CD4-positive, alpha-beta T cell treated with Interleukin-12 subunit alpha and Interleukin-12 subunit beta, for 1 hour (primary cell): Measurements from ENCODE around the gene ARMH4.

ENCODE experiments used
- DNase-seq: peaks from one replicate; pipeline ENCODE4 v3.0.0-alpha.2; 2020

Gene ARMH4

GRCh38 chr14:58026967-58027366 lies 125.0 kb downstream of the ARMH4 start:
- no peak for DNase-seq

DNA sequence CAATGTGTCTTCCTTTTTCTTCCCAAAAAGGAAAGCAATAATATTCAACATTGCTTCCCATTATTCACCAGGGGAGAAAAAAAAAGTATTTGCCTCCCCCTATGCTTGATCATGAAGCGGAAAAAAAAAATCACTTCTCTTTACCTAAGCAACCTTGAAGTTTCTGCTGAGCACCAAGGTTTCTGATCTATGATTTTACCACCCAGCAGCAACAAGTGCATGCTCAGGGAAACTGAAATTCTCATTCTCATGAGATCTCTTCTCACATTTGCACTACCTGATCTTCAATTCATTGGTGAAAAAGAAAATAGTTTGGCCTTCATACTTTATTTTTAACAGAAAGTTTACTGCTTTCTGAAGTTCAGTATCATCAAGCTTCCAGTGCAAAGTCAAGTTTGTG lies 125.8 kb downstream of the ARMH4 start:
- no peak for DNase-seq

DNA sequence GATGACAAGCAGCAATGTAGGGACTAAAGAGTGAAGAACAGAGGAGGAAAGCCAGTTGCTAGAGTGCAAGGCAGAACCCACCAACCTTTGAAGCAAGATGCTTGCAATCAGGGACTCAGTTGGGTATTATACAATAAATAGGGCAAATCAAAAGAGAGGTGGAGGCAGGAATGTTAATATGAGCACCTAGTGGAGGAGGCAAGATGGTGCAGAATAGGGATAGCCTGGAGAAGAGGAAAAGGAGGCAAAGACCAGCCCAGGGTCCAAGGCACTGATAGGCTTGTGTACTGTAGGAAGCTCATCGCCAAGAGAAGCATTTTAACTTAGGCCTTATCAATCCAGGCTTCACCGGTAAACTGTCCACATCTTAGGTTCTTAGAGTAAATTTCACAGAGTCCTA lies 137.2 kb downstream of the ARMH4 start:
- no peak for DNase-seq

GRCh38 chr14:58002618-58003017 lies 149.4 kb downstream of the ARMH4 start:
- no peak for DNase-seq

GRCh38 chr14:57999979-58000378 lies 152.0 kb downstream of the ARMH4 start:
- no peak for DNase-seq

GRCh38 chr14:57999471-57999870 lies 152.5 kb downstream of the ARMH4 start:
- DNase-seq, result no peak

- DNase-seq, result no peak
Observed at GRCh38 chr14:57998766-57999165, 153.2 kb downstream of the ARMH4 start.

GRCh38 chr14:57991353-57991752 lies 160.7 kb downstream of the ARMH4 start:
- DNase-seq, result no peak

DNA sequence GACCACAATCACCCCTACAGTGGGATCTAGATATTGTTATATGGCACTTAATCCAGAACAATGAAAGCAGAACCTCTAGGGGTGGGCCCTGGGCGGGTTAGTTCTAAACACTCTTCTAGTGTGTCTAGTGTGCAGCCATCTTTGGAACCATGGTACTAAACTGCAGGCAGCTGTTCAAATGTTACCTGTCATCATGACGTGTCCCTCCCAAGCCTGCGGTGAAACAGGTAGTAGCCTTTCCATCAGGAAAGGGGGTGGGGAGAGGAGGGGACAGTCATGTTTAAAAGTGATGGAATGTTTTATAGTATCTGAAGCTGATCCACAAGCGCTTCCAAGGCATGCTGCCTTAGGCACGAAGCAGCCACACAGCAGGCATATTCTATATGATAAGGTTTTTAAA lies 163.6 kb downstream of the ARMH4 start:
- no peak for DNase-seq

DNA sequence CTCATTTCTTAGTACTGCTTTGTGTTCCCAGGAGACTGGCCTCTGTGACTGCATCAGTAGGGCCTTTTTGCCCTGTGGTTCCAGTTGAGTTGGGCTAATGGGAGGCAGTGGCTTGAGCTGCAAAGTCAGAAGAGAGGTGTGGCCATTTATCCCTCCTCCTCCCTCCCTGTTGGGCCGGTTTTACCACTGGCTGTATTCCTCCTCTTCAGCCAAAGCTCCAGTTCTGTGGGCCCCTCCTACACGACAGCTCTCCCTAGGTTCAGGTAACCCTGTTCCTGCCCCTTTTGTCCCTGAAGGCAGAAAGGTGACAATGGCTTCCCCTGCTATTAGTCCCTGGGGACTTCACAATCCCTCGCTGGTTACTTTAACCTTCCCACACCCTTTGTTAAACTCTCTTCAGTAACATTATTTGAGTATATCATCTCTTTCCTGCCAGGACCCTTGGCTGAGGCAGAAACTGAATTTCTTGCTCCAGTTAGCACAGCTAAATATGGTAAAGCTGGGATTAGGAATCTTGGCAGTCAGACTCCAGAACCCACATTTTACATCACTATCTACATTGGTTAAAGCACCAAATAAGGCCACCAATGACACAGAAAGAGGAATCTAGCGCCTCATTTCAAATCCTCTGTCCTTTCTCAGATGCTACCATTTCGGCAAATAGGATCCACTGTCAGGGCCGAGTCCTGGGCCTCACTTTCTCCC lies 164.3 kb downstream of the ARMH4 start:
- no peak for DNase-seq

GRCh38 chr14:57987051-57987450 lies 165.0 kb downstream of the ARMH4 start:
- no peak for DNase-seq

DNA sequence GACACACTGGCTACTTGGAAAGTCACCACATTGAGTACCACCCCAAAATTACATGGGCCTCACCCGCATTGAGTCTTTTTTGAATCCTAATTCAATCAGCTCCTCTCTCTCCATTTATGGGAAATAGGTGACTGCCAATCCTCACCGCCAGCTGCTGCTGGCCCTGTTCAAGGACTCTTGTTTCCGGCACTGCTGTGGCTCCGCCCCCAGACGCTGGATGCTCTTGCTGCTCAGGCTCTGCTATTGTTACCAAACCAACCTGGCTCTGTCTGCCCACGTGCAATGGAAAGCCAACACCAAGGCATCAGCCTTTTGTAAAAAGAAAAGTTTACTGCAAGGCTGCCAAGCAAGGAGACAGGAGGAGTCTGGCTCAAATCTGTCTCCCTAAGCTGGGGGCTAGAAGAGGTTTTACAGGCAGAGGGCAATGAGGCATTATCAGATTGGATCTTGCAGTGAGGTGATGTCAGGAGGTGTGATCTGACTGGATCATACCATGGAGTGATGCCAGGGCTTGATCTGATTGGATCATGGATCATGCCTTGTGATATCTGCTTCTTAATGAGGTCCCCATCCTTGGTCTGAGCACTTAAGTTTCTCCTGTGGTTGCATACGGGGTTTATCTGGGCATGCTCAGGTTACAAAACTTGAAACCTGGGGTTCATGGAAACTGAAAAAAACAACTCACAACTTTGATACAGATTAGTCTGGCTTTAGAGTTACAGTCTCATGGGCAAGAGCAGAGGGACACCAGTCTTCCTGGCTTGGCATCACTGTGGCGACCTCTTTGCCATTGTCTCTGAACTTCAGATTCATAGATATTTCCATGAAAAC lies 169.0 kb downstream of the ARMH4 start:
- DNase-seq, result no peak

DNA sequence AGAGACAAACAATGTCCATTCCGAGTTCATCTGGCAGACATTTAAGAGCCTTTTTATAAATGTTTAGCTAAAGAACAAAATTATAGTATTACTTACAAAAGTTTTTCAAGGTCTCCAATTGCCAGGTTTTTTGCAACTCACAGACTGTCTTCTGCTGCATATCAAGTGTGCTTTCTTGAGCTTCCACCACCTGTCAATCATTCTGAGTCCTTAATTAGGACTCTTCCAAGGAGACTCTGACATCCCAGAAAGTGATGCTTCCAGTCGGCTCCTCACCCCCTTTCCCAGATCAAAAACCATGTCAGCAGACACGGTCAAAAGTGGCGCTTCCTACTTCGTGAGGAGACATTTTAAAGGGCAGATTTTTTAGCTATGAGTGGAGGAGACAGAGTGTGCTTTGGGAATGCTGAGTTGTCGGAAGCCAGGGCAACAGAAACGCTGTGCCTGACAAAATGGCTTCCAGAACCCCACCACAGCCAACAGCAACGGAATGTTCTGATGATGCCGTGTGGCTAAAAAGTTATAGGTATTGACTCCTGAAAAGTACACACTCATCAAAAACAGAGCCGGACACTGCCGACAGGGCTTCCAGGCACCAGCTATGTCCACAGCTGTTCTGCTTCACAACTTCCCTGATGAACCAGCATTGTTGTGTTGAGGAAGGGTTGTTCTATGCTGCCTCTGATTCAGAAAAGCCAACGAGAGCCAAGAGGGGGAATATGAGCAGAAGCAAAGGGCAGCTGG lies 170.0 kb downstream of the ARMH4 start:
- no peak for DNase-seq

- DNase-seq, result no peak
Observed at GRCh38 chr14:57979376-57980048, 172.5 kb downstream of the ARMH4 start.

DNA sequence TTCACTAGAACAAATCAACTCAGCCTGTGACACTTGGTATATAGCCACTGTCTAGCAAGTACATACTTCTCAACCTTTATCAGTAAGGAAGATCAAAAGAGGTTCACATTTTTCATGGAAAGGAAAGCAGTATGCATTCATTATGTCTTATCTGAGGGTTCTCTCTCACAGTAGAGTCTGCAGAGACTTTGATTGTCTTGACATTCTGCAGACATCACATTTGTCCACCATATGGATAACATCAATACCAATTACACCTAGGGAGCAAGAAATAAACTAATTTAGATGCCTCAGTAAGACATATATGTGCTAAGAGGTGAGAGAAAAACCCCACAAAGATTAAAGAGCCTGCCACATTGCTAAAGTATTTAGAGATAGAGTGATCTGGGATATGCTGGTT lies 175.3 kb downstream of the ARMH4 start:
- DNase-seq, result no peak

DNA sequence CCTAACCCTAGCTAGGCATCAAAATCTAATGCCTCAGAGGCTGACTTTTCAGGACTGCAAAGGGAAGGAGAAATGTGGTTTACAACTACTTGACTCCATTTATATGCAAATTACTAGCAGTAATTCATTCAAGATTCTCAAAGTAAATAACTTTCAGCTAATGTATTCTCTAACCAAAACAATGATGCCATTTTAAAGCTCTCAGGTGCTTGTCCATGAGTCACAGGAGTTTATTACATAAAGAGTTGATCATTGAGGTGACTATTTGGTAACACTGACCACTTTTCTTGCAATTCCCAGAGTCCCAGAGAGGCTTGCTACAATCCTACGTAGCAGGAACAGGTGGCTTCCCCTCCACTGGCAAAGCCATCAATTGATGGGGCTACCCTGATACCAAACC lies 177.1 kb downstream of the ARMH4 start:
- DNase-seq, result no peak

DNA sequence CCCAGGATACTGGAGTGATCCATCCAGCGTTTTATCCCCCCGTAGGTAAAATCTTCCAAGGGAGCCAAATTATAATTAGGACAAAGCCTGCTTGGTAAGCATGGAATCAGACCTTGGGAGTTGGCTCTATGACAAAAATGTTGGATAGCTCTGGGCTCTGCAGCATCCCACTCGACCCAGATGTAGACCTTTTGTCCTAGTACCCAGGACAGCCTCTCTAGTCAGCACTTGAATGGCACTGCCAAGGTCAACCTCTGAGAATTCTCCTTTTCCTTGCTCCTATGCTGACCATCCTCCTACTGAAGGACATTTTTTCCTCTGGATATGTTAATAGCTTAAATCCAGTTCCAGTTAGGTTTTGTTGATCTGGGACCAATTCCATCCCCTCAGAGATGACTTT lies 181.4 kb downstream of the ARMH4 start:
- no peak for DNase-seq

GRCh38 chr14:57970175-57970574 lies 181.8 kb downstream of the ARMH4 start:
- DNase-seq, result no peak

- DNase-seq, result no peak
Observed at GRCh38 chr14:57963071-57963470, 188.9 kb downstream of the ARMH4 start.

- no peak for DNase-seq
Observed at GRCh38 chr14:57962325-57963035, 189.5 kb downstream of the ARMH4 start.

- DNase-seq, result no peak
Observed at GRCh38 chr14:57961786-57962060, 190.3 kb downstream of the ARMH4 start.

GRCh38 chr14:57960946-57961785 lies 190.8 kb downstream of the ARMH4 start:
- no peak for DNase-seq
